HepG2 (cell line): Measurements from ENCODE around the gene ID3. TPM values are rescaled to one million over a fixed set of nuclear protein-coding genes. Genes with fewer than 3 reads are reported as not detected.

Source experiments
- ERF ChIP-seq: IDR thresholded peaks from 2 replicates; pipeline ENCODE4 v1.6.1; 2018; ENCODE audit warnings: missing biosample characterization, missing genetic modification reagents
- GLI4 ChIP-seq: sonication (generic); formaldehyde crosslinking; IDR thresholded peaks from 2 replicates; pipeline ENCODE4 v1.5.1; 2020; ENCODE audit warnings: missing genetic modification reagents, mild to moderate bottlenecking, moderate library complexity, borderline replicate concordance
- HIVEP1 ChIP-seq: sonication (generic); formaldehyde crosslinking; IDR thresholded peaks from 2 replicates; pipeline ENCODE4 v1.4.0; 2020; ENCODE audit warnings: mild to moderate bottlenecking, missing genetic modification reagents
- MED1 ChIP-seq: sonication (generic); formaldehyde crosslinking; IDR thresholded peaks from 2 replicates; pipeline ENCODE4 v1.4.0; 2020; ENCODE audit warnings: missing genetic modification reagents
- MXD4 ChIP-seq: IDR thresholded peaks from 2 replicates; pipeline ENCODE4 v1.6.1; 2016; ENCODE audit warnings: mild to moderate bottlenecking, missing biosample characterization, missing genetic modification reagents
- NAIF1 ChIP-seq: sonication (generic); formaldehyde crosslinking; IDR thresholded peaks from 2 replicates; pipeline ENCODE4 v1.5.0; 2020; ENCODE audit warnings: mild to moderate bottlenecking, missing genetic modification reagents, borderline replicate concordance
- NBN ChIP-seq: fragments of 450-650 bp; conservative IDR thresholded peaks from 2 replicates; pipeline ENCODE4 v1.6.1; 2017
- NCOR1 ChIP-seq: fragments of 200-600 bp; sonication (generic); IDR thresholded peaks from 2 replicates; pipeline ENCODE4 v1.7.0; 2017; ENCODE audit warnings: antibody characterized with exemption, low read length, borderline replicate concordance
- PAF1 ChIP-seq: IDR thresholded peaks from 2 replicates; pipeline ENCODE4 v1.6.1; 2016; ENCODE audit warnings: missing genetic modification reagents, missing compliant biosample characterization
- PRPF4 ChIP-seq: fragments of 200-400 bp; formaldehyde crosslinking; IDR thresholded peaks from 2 replicates; pipeline ENCODE4 v1.6.1; 2016; ENCODE audit warnings: low read length, low read depth; ENCODE audit not compliant: poor library complexity, severe bottlenecking
- ZKSCAN5 ChIP-seq: sonication (generic); formaldehyde crosslinking; IDR thresholded peaks from 2 replicates; pipeline ENCODE4 v1.5.1; 2020; ENCODE audit warnings: mild to moderate bottlenecking, missing genetic modification reagents
- ZNF33B ChIP-seq: sonication (generic); formaldehyde crosslinking; IDR thresholded peaks from 2 replicates; pipeline ENCODE4 v1.5.1; 2020; ENCODE audit warnings: mild to moderate bottlenecking, missing genetic modification reagents
- ZNF709 ChIP-seq: sonication (generic); formaldehyde crosslinking; IDR thresholded peaks from 2 replicates; pipeline ENCODE4 v1.5.0; 2020; ENCODE audit warnings: mild to moderate bottlenecking, missing genetic modification reagents
- ZNF720 ChIP-seq: sonication (generic); formaldehyde crosslinking; IDR thresholded peaks from 2 replicates; pipeline ENCODE4 v1.4.0; 2020; ENCODE audit warnings: missing genetic modification reagents
- polyA plus RNA-seq, 8 experiments: library from polyadenylated mRNA; depleted of rRNA in 3 of 8; stranded (reverse) in 7 of 8; unstranded in 1 of 8; fragments of >200 nt; fragmentation: Illumina TruSeq in 4 of 8; extraction: Trizol in 4 of 8; gene quantifications; 2 replicates each; pipeline versions ENCODE4 v1.2.1 to v1.2.3, GENCODE V29; 2011 to 2016; ENCODE audit warnings: low read depth in 4 of 8, missing spikeins in 1 of 8, mixed read lengths in 1 of 8; ENCODE audit not compliant: insufficient read depth in 1 of 8
- total RNA-seq, 5 experiments: library from RNA; depleted of rRNA; stranded (reverse); fragments of >200 nt; fragmentation: Illumina TruSeq; extraction: Trizol; gene quantifications; 2 replicates each; pipeline ENCODE4 v1.2.3, GENCODE V29; 2016; ENCODE audit warnings: low read depth in 1 of 5
- TF ChIP-seq, protein P1 (sequence below): sonication (generic); formaldehyde crosslinking; IDR thresholded peaks from 2 replicates; pipeline ENCODE4 v1.5.1; 2020; ENCODE audit warnings: mild to moderate bottlenecking, moderate library complexity, missing genetic modification reagents
- TF ChIP-seq, protein P2 (sequence below): sonication (generic); formaldehyde crosslinking; IDR thresholded peaks from 2 replicates; pipeline ENCODE4 v1.4.0; 2020; ENCODE audit warnings: missing genetic modification reagents, borderline replicate concordance
- TF ChIP-seq, protein P3 (sequence below): IDR thresholded peaks from 2 replicates; pipeline ENCODE4 v1.6.1; 2016; ENCODE audit warnings: missing compliant biosample characterization, missing genetic modification reagents, borderline replicate concordance
- TF ChIP-seq, protein P4 (sequence below): IDR thresholded peaks from 2 replicates; pipeline ENCODE4 v1.6.1; 2012; ENCODE audit warnings: inconsistent platforms
- TF ChIP-seq, protein P5 (sequence below): sonication (generic); formaldehyde crosslinking; IDR thresholded peaks from 2 replicates; pipeline ENCODE4 v1.4.0; 2020; ENCODE audit warnings: missing genetic modification reagents

The ID3 gene
- total and polyA plus RNA-seq, 2 of the 13 experiments (the other 11 are each of a cell fraction or from before 2014, with no cell fraction given) = 64.8 to 115 TPM

DNA sequence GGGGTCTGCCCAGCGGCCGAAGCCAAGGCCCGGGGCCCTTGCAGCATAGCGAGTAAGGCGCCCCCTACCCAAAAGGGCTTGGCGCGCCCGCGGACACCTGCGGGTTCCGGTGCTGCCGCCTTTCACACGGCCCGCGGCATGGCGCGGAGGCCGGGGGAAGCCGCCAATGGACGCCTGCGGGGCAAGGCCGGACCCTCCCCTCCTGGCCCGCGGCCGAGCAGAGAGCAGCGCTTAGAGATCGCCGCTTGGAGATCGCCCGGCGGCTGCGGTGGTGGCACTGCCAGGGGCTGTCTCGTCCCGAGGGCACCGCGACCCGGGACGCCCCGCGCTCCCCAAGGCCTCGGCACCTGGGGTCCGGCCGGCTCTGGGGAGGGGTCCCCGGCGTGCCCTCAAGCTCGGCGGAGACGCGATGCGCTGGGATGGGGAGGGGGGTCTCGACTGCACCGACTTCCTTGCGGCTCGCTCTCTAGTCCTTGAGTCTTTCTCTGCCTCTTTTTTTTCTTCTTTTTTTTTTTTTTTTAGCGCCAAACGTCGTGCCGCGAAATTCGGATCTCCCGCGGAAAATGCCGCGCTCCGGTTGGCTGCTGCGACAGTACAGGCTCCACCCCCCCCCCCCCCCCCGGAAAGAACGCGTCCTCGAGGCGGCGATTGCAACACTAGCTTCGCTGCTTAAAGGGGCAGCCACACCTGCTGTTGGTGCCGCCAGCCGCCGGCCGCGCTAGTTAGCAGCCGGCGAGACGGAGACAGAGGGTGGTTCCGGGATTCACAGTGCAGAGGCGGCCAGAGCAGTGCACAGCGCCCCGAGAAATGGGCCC is 28.3 kb downstream of the ID3 start, which contains the start of gene E2F2 (continued):
- TF ChIP-seq, protein P1, sequence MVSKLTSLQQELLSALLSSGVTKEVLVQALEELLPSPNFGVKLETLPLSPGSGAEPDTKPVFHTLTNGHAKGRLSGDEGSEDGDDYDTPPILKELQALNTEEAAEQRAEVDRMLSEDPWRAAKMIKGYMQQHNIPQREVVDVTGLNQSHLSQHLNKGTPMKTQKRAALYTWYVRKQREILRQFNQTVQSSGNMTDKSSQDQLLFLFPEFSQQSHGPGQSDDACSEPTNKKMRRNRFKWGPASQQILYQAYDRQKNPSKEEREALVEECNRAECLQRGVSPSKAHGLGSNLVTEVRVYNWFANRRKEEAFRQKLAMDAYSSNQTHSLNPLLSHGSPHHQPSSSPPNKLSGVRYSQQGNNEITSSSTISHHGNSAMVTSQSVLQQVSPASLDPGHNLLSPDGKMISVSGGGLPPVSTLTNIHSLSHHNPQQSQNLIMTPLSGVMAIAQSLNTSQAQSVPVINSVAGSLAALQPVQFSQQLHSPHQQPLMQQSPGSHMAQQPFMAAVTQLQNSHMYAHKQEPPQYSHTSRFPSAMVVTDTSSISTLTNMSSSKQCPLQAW (CRISPR knock-in tag) = 0 out of 2 replicates have a peak, but pooled peaks have one; percentile 37
- TF ChIP-seq, protein P2, sequence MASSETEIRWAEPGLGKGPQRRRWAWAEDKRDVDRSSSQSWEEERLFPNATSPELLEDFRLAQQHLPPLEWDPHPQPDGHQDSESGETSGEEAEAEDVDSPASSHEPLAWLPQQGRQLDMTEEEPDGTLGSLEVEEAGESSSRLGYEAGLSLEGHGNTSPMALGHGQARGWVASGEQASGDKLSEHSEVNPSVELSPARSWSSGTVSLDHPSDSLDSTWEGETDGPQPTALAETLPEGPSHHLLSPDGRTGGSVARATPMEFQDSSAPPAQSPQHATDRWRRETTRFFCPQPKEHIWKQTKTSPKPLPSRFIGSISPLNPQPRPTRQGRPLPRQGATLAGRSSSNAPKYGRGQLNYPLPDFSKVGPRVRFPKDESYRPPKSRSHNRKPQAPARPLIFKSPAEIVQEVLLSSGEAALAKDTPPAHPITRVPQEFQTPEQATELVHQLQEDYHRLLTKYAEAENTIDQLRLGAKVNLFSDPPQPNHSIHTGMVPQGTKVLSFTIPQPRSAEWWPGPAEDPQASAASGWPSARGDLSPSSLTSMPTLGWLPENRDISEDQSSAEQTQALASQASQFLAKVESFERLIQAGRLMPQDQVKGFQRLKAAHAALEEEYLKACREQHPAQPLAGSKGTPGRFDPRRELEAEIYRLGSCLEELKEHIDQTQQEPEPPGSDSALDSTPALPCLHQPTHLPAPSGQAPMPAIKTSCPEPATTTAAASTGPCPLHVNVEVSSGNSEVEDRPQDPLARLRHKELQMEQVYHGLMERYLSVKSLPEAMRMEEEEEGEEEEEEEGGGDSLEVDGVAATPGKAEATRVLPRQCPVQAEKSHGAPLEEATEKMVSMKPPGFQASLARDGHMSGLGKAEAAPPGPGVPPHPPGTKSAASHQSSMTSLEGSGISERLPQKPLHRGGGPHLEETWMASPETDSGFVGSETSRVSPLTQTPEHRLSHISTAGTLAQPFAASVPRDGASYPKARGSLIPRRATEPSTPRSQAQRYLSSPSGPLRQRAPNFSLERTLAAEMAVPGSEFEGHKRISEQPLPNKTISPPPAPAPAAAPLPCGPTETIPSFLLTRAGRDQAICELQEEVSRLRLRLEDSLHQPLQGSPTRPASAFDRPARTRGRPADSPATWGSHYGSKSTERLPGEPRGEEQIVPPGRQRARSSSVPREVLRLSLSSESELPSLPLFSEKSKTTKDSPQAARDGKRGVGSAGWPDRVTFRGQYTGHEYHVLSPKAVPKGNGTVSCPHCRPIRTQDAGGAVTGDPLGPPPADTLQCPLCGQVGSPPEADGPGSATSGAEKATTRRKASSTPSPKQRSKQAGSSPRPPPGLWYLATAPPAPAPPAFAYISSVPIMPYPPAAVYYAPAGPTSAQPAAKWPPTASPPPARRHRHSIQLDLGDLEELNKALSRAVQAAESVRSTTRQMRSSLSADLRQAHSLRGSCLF (CRISPR knock-in tag) = no peak
- TF ChIP-seq GLI4 (CRISPR knock-in tag) (no peak), HIVEP1 (CRISPR knock-in tag) (no peak), ZNF33B (CRISPR knock-in tag) (no peak), NCOR1 (no peak), ZKSCAN5 (CRISPR knock-in tag) (no peak), MED1 (CRISPR knock-in tag) (peak; percentile 23; the same call in 1 of the 2 replicates), NAIF1 (no peak; the same call in 1 of the 2 replicates), ERF (CRISPR knock-in tag) (no peak), PAF1 (no peak), ZNF720 (CRISPR knock-in tag) (no peak), NBN (no peak), PRPF4 (no peak), MXD4 (CRISPR knock-in tag) (0 out of 2 replicates have a peak, but pooled peaks have one; percentile 45), ZNF709 (peak; percentile 77; the same call in 1 of the 2 replicates)
- TF ChIP-seq, protein P3, sequence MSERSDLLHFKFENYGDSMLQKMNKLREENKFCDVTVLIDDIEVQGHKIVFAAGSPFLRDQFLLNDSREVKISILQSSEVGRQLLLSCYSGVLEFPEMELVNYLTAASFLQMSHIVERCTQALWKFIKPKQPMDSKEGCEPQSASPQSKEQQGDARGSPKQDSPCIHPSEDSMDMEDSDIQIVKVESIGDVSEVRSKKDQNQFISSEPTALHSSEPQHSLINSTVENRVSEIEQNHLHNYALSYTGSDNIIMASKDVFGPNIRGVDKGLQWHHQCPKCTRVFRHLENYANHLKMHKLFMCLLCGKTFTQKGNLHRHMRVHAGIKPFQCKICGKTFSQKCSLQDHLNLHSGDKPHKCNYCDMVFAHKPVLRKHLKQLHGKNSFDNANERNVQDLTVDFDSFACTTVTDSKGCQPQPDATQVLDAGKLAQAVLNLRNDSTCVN (CRISPR knock-in tag) = no peak
- TF ChIP-seq, protein P4, sequence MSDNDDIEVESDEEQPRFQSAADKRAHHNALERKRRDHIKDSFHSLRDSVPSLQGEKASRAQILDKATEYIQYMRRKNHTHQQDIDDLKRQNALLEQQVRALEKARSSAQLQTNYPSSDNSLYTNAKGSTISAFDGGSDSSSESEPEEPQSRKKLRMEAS = peak; percentile 81
- TF ChIP-seq, protein P5, sequence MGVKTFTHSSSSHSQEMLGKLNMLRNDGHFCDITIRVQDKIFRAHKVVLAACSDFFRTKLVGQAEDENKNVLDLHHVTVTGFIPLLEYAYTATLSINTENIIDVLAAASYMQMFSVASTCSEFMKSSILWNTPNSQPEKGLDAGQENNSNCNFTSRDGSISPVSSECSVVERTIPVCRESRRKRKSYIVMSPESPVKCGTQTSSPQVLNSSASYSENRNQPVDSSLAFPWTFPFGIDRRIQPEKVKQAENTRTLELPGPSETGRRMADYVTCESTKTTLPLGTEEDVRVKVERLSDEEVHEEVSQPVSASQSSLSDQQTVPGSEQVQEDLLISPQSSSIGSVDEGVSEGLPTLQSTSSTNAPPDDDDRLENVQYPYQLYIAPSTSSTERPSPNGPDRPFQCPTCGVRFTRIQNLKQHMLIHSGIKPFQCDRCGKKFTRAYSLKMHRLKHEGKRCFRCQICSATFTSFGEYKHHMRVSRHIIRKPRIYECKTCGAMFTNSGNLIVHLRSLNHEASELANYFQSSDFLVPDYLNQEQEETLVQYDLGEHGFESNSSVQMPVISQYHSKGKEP (CRISPR knock-in tag) = no peak
